ENCODE data around the gene ZNF277.

ZNF277 gene

GRCh38 chr7:112206238-112206990 lies at the start of gene ZNF277, which contains the start of gene DOCK4:
ZNF277 (plus strand) TSS chr7:112206695; CDS start chr7:112206717, 22 bp downstream.
DOCK4 (minus strand) TSS chr7:112206399; CDS start chr7:112206138, 261 bp downstream.
- peak; percentile 97 to 99 for DNase-seq

- DNase-seq = no peak
These were observed 49.4 kb upstream of the ZNF277 start for GRCh38 chr7:112157072-112157471.

- DNase-seq = no peak
These were observed 47.1 kb upstream of the ZNF277 start for GRCh38 chr7:112159351-112159750.

GRCh38 chr7:112160130-112160770 lies 46.2 kb upstream of the ZNF277 start:
- no peak for DNase-seq

GRCh38 chr7:112160771-112161150 lies 45.7 kb upstream of the ZNF277 start:
- no peak for DNase-seq

GRCh38 chr7:112161253-112162141 lies 45.0 kb upstream of the ZNF277 start:
- no peak for DNase-seq

- no peak for DNase-seq
These were observed 44.2 kb upstream of the ZNF277 start for GRCh38 chr7:112162142-112162766.

GRCh38 chr7:112162784-112163506 lies 43.5 kb upstream of the ZNF277 start:
- DNase-seq = no peak

- no peak for DNase-seq
These were observed 39.3 kb upstream of the ZNF277 start for GRCh38 chr7:112167147-112167546.

- no peak for DNase-seq
These were observed 37.6 kb upstream of the ZNF277 start for GRCh38 chr7:112168915-112169314.

- DNase-seq = no peak
These were observed 34.8 kb upstream of the ZNF277 start for GRCh38 chr7:112171673-112172072.

- DNase-seq = no peak
These were observed 33.5 kb upstream of the ZNF277 start for GRCh38 chr7:112172870-112173567.

- no peak for DNase-seq
These were observed 33.0 kb upstream of the ZNF277 start for GRCh38 chr7:112173568-112173905.

- DNase-seq = no peak
These were observed 32.3 kb upstream of the ZNF277 start for GRCh38 chr7:112174192-112174591.

- no peak for DNase-seq
These were observed 30.3 kb upstream of the ZNF277 start for GRCh38 chr7:112176241-112176640.

GRCh38 chr7:112176693-112177415 lies 29.6 kb upstream of the ZNF277 start:
- DNase-seq = no peak

- no peak for DNase-seq
These were observed 26.3 kb upstream of the ZNF277 start for GRCh38 chr7:112180223-112180622.

GRCh38 chr7:112182749-112183148 lies 23.7 kb upstream of the ZNF277 start:
- DNase-seq = no peak

- no peak for DNase-seq
These were observed 23.2 kb upstream of the ZNF277 start for GRCh38 chr7:112183266-112183665.

- no peak for DNase-seq
These were observed 22.0 kb upstream of the ZNF277 start for GRCh38 chr7:112184455-112184854.
